ENCODE data around the gene TEDC2.

TEDC2 gene

DNA sequence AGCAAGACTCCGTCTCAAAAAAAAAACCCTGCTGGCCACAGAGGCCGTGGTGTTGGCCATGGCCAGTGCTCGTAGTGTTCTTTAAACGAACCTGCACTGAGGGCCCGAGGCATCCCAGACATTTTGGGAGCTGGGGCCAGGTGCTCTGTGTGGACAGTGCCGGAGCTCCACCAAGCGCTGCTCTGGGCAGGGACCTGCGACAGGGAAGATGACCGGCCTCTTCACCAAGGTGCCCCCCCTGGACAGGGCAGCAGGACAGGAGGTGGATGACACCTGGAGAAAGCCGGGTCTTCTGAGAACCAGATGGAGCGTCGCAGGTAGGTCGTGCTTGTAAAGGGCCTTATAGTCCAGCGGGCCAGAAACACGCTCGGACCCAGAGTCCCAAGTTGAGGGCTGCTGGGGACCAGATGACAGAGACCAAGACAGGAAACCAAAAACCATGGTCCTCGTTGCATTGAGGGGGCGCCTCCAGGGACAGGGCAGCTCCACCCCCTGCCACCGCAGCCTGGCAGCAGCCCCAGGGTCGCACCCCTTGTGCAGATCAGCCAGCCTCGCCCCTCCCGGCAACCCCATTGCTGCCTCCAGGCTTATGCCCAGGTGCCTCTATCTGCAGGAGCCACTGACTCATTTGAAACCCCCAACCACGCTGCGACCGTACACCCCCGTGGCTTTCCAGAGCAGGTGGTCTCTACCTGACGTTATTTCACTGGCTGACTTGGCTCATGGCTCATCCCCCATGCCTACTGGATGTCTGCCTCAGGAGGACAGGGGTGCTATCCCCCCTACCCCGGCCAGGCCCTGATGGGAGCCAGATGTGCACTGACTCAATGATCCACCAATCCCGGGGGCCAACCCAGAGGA lies 7.0 kb downstream of the TEDC2 start:
- DNase-seq (ENCODE audit: low read depth in 2 of 2) = no peak

GRCh38 chr16:2467528-2468232 lies 7.8 kb downstream of the TEDC2 start:
- no peak for DNase-seq (ENCODE audit: low read depth in 2 of 2)

DNA sequence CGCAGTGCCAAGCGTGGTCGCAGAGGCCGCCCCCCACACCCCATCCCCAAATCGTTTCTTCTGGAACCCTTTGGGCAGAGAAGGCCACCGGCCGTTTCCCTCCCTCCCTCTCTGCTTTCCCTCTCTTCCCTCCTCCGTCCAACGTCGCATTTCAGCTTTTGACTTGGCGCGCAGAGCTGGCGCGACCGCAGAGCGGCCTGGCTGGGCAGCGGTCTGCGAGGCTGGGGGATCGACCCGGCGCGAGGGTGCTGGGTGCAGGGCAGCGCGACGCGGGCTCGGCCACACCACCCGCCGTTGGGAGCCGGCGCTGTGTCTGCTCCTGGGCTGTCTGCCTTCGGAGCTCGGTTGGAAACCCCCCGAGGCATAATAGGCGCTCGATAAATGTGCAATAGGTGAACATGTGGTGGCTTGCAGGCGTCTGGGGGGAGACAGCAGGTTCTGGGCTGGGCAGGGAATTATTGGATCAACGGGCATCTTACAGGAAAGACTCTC lies 8.4 kb downstream of the TEDC2 start:
- DNase-seq (ENCODE audit: low read depth in 2 of 2) = no peak

DNA sequence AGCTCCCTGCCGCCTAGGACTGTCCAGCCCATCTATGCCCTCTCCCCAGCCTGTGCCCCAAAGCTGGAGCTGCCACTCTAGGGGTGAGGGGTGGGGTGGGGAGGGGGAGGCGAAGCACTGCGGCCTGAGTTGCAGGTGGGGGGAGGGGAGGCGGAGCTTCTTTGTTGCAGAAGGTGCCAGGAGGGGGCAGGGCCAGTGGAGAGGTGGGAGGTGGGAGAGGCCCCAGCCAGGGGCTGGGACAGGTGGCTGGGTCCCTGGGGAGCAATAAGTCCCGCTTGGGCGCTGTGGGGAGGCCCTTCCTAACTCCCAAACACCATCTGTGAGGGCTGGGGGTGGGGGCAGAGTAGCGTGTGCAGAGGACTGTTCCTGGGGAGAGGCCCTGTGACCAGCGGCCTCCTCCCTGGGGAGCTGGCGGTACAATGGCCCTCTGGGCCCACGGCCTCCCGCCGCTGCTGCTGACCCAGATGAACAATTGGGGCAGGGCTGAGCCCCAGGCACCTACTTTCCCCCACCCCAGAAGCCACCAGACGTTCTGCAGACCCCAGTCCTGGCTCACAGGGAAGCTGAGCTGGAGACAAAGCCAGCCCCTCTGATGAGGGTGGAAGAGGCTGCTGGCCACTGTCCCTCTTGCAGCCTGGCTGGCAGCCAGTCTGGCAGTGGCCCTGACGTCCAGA lies 9.0 kb downstream of the TEDC2 start:
- DNase-seq (ENCODE audit: low read depth in 2 of 2) = no peak

DNA sequence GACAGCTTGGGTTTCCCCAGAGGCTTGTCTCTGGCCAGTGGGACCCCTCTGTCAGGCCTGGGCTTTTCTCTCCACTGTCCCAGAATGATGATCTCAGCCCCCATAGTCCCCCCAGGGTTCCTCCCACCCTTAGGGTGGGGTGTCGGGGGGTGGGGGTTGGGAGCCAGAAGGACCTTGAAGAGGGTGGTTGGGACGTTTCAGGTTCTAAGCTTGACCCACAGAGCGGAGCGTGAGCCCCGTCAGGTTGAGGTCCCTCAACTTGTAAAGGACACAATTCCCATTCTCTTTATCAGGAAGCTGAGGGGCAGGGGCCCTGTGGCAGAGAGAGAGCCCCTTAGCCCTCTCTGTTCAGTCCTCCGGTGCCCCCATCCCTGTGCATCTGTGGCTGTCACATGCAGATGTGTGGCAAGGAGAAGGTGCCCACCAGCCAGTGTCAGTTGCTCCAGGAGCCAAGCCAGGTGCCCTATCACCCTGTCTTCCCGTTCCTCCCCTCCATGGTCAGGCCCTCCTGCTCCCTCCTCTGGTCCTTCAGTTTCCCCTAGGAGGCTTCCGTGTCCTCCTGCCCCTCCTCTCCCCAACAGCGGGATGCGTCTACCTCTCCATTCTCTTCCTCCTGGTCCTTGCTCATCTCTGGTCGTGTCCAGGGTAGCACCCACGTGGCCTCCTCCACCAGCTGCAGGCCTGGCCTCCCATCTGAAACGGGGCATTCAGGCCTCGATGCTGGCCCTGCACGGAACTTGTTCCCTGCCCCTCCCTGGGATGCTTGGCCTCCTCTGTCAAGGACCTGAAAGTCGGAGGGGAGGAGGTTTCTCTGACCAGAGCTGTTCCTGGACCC lies 9.7 kb downstream of the TEDC2 start:
- DNase-seq (ENCODE audit: low read depth in 2 of 2) = no peak

DNA sequence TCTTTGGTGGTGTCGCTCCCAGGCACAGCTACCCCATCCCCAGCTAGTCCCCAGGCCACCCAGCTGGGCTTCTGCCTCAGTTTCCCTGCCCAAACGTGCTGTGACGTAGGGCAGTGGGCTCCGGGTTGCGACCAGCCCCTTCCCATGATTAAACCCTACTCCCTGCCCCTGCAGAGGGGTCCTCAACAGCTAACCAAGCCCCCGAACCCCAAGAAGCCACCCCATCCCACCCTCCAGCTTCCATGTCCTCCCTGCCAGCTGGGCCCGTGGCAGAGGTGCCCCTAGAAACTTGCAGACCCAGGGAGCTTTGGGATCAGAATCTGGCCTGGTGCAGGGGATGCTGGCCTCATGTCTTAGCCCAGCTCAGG lies 10.3 kb downstream of the TEDC2 start:
- DNase-seq (ENCODE audit: low read depth in 2 of 2) = no peak

DNA sequence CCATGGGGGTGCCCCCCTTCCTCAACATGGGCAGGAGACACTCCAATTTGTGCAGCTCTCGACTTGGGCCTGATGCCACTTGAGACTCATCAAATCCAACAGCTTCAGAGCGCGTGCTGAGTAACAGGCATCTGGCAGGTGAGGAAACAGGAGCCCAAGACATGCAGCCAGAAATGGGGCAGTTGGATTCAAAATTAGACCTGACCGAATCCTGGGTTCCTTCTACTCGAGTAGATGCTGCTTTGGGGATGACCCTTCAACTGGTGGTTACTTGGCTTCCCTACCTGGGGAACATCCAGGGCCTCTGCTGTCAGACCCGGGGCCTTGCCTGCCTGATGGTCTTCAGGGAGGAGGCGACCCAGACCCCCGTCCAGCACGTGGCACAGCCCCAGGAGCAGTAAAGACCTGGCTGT lies 10.7 kb downstream of the TEDC2 start:
- no peak for DNase-seq (ENCODE audit: low read depth in 2 of 2)

GRCh38 chr16:2471016-2471652 lies 11.2 kb downstream of the TEDC2 start, which contains the start of gene NTN3:
Gene NTN3 (plus strand): TSS chr16:2471297. CDS start chr16:2471702, 405 bp downstream.
- DNase-seq (ENCODE audit: low read depth in 2 of 2) = no peak

- DNase-seq (ENCODE audit: low read depth in 2 of 2) = no peak
These were observed 12.0 kb downstream of the TEDC2 start for GRCh38 chr16:2471653-2472487.

DNA sequence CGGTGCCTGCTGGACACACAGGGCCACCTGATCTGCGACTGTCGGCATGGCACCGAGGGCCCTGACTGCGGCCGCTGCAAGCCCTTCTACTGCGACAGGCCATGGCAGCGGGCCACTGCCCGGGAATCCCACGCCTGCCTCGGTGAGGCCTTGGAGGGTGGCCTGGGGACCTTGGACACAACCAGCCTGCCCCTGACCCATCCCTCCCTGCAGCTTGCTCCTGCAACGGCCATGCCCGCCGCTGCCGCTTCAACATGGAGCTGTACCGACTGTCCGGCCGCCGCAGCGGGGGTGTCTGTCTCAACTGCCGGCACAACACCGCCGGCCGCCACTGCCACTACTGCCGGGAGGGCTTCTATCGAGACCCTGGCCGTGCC lies 12.6 kb downstream of the TEDC2 start:
- no peak for DNase-seq (ENCODE audit: low read depth in 2 of 2)

DNA sequence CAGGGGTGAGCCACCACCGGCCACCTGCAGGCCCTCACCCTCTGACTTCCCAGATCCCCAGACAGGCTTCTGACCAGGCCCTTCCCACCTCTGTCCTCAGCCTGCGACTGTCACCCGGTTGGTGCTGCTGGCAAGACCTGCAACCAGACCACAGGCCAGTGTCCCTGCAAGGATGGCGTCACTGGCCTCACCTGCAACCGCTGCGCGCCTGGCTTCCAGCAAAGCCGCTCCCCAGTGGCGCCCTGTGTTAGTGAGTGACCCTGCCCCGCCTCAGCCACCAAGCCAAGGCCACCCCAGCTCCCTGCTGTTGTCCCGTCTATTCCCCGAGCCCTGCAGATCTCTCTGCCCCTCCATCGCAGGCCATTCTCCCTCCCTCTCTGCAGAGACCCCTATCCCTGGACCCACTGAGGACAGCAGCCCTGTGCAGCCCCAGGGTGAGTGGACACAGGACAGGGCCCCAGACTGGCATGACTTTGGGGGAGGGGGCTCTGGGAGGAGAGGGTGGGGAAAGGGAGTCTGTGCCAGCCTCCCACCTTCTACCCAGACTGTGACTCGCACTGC lies 13.1 kb downstream of the TEDC2 start:
- no peak for DNase-seq (ENCODE audit: low read depth in 2 of 2)

GRCh38 chr16:2473446-2473926 lies 13.6 kb downstream of the TEDC2 start:
- no peak for DNase-seq (ENCODE audit: low read depth in 2 of 2)

- peak; percentile 34 to 40 for DNase-seq (ENCODE audit: low read depth in 2 of 2)
These were observed 14.3 kb downstream of the TEDC2 start for GRCh38 chr16:2473999-2474876.

DNA sequence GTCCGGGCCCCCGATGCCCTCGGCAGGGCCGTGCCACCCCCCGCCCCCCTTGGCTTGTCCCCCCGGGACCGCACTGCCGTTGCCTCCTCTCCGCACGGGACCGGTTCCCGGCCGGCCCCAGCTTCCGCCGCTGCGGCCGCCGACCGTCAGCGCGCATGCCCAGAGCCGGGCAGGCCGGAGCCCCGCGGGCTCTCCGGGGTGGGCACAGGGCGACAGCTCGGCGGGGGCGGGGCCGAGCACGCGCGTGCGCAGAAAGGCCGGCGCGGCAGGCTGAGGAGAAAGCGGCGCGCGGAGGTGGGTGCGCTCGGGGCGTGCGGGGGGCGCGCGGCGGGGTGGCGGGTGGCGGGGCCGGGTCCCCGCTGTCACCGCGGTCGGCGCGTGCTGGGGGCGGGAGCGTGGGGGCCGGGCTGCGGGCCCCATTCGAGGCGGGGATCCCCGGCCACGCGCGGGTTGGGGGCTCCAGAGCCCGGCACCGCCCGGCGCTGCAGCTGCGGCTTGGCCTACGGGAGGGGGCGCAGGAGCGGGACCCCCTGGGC lies 15.0 kb downstream of the TEDC2 start, which contains the start of gene TBC1D24:
Gene TBC1D24, plus strand, starts transcription at position 251 of the 536 bp plus-strand sequence. CDS start 21,022 bp downstream, outside the sequence.
- DNase-seq (ENCODE audit: low read depth in 2 of 2) = peak; percentile 60 to 72

- peak; percentile 16 to 30 for DNase-seq (ENCODE audit: low read depth in 2 of 2)
These were observed 15.8 kb downstream of the TEDC2 start for GRCh38 chr16:2475413-2476344.

DNA sequence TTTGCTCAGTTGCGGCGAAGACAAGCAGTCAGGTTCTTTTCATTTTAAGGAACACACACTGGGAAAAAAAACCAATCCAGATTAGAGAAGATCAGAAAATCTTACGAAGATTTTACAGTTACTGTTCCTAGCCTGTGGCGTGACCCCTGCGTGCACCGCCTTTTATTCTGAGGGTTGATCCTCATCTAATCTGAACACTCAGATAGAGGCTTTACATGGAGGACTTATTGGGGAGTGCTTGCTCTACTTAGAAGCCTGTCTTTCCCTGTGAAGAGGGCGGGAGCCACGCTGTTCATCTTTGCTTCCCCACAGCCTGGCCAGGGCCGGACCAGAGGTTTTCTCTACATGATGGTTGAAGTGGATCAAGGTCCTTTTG lies 16.4 kb downstream of the TEDC2 start:
- no peak for DNase-seq (ENCODE audit: low read depth in 2 of 2)

DNA sequence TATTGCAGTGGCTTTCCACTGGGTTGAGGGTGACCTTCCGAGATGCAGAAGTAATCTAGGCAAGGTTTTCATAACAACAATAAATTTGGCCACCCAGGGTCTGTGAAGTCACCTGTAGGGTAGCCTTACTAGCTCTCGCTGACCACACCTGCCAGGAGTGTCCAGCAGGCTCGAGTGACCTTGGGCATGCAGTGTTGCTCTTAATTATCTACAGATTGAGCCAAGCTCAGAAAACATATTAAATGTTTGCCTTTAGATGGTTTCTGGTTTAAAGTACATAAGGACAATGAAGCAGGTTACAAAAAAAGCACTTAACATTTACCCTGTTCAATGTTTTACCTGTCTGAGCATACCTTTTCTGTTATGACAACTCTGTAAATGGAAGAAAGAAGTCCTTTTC lies 16.8 kb downstream of the TEDC2 start:
- no peak for DNase-seq (ENCODE audit: low read depth in 2 of 2)

Data from stimulated activated CD8-positive, alpha-beta memory T cell treated with anti-CD3 and anti-CD28 coated beads, Interleukin-2, amount 100 ng/mL, for 1 hour (primary cell).